DND-41 (cell line): Measurements from ENCODE around the gene SFSWAP.

Experiments
- ATAC-seq: fragments of 200-7000 bp; cut with Tn5 transposase; 3 replicates; pipeline ENCODE4 v1.9.1; 2021; ENCODE audit warnings: low read depth; ENCODE audit not compliant: insufficient read depth
- DNase-seq: peaks from one replicate; pipeline ENCODE4 v3.0.0-alpha.2; 2020
- H2AFZ ChIP-seq: 2 replicates; pipeline ENCODE4 v1.6.0; 2012; ENCODE audit warnings: low read depth, low read length
- H3K27ac ChIP-seq: 2 replicates; pipeline ENCODE4 v1.5.1; 2012; ENCODE audit warnings: low read length, inconsistent platforms
- H3K27me3 ChIP-seq: fragments of 200-600 bp; sonication (generic); 2 replicates; pipeline ENCODE4 v1.6.0; 2012; ENCODE audit warnings: low read length, mild to moderate bottlenecking, inconsistent platforms; ENCODE audit not compliant: insufficient read depth, poor library complexity
- H3K36me3 ChIP-seq: 2 replicates; pipeline ENCODE4 v1.5.1; 2012; ENCODE audit warnings: low read length, inconsistent platforms; ENCODE audit not compliant: insufficient read depth
- H3K4me1 ChIP-seq: 2 replicates; pipeline ENCODE4 v1.5.1; 2012; ENCODE audit warnings: mild to moderate bottlenecking, low read length; ENCODE audit not compliant: insufficient read depth
- H3K4me2 ChIP-seq: 2 replicates; pipeline ENCODE4 v1.6.0; 2012; ENCODE audit warnings: mild to moderate bottlenecking, moderate library complexity, low read length, inconsistent platforms; ENCODE audit not compliant: insufficient read depth
- H3K4me3 ChIP-seq, 2 experiments: fragments of 200-600 bp in 1 of 2; shearing (Covaris generic) in 1 of 2; 2 replicates each; pipeline ENCODE4 v1.5.1; 2012 to 2016; ENCODE audit warnings: inconsistent platforms in 2 of 2, low read length in 2 of 2, mild to moderate bottlenecking in 2 of 2, low read depth in 1 of 2, moderate library complexity in 1 of 2
- H3K79me2 ChIP-seq: 2 replicates; pipeline ENCODE4 v1.6.0; 2012; ENCODE audit warnings: low read length, inconsistent platforms; ENCODE audit not compliant: insufficient read depth
- H3K9ac ChIP-seq: 2 replicates; pipeline ENCODE4 v1.6.0; 2012; ENCODE audit warnings: low read depth, mild to moderate bottlenecking, inconsistent platforms, low read length, moderate library complexity
- H3K9me3 ChIP-seq: 2 replicates; pipeline ENCODE4 v1.5.1; 2012; ENCODE audit warnings: low read length, moderate library complexity, mild to moderate bottlenecking, inconsistent platforms; ENCODE audit not compliant: insufficient read depth, severe bottlenecking
- H4K20me1 ChIP-seq: 2 replicates; pipeline ENCODE4 v1.6.0; 2012; ENCODE audit warnings: low read length; ENCODE audit not compliant: insufficient read depth
- EZH2 ChIP-seq: IDR thresholded peaks from 3 replicates; pipeline ENCODE4 v1.6.1; 2012; ENCODE audit warnings: borderline replicate concordance, low read depth, mild to moderate bottlenecking, moderate library complexity, low read length, inconsistent platforms; ENCODE audit not compliant: severe bottlenecking
- TF ChIP-seq, protein P1 (sequence below): IDR thresholded peaks from 2 replicates; pipeline ENCODE4 v1.5.1; 2012; ENCODE audit warnings: borderline replicate concordance, low read length, moderate library complexity, mild to moderate bottlenecking; ENCODE audit not compliant: poor library complexity, severe bottlenecking; ENCODE audit errors: extremely low read depth

Gene SFSWAP

DNA sequence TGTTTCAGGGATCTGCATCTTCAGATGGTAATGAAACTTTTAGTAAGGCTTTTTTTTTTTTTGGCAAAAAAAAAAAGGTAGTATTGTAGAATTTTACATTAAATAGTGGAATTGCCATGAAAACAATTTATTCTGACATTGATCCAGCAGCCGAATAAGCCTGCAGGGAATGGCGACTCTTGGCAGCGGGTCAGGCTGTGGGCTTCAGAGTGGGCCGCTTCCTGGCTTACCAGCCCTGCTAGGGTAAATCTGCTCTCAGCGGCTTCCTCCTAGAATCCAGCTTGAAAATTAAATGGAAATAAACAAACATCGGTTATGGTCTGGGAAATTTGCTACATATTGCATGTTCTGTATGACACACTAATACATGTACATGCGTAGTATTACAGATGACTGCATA lies 34.8 kb downstream of the SFSWAP start:
- Histone ChIP-seq H3K36me3 (peaks cover 92% of the 10 kb centered on the region), H3K4me2 (no peak overlapping the region), H3K9me3 (peaks cover 27% of the 10 kb centered on the region), H3K9ac (no peak overlapping the region), H3K79me2 (peaks cover 19% of the 10 kb centered on the region), H3K4me1 (no peaks in the 10 kb centered on the region), H3K27me3 (no peaks in the 10 kb centered on the region), H3K27ac (no peak overlapping the region), H4K20me1 (peaks cover 21% of the 10 kb centered on the region), H3K4me3 (no peak overlapping the region), H2AFZ (no peak overlapping the region)
- ATAC-seq: no peak
- no peak for TF ChIP-seq EZH2
- TF ChIP-seq, protein P1, sequence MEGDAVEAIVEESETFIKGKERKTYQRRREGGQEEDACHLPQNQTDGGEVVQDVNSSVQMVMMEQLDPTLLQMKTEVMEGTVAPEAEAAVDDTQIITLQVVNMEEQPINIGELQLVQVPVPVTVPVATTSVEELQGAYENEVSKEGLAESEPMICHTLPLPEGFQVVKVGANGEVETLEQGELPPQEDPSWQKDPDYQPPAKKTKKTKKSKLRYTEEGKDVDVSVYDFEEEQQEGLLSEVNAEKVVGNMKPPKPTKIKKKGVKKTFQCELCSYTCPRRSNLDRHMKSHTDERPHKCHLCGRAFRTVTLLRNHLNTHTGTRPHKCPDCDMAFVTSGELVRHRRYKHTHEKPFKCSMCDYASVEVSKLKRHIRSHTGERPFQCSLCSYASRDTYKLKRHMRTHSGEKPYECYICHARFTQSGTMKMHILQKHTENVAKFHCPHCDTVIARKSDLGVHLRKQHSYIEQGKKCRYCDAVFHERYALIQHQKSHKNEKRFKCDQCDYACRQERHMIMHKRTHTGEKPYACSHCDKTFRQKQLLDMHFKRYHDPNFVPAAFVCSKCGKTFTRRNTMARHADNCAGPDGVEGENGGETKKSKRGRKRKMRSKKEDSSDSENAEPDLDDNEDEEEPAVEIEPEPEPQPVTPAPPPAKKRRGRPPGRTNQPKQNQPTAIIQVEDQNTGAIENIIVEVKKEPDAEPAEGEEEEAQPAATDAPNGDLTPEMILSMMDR: no peak
- no peak for DNase-seq

- Histone ChIP-seq H3K4me2 (no peak overlapping the region), H3K9me3 (peaks cover 18% of the 10 kb centered on the region), H3K79me2 (peaks cover 30% of the 10 kb centered on the region; the same call in 1 of the 2 replicates), H2AFZ (no peak overlapping the region), H3K27ac (no peak overlapping the region), H3K4me1 (no peaks in the 10 kb centered on the region), H3K27me3 (no peaks in the 10 kb centered on the region), H3K9ac (no peak overlapping the region), H3K36me3 (peaks cover 92% of the 10 kb centered on the region), H3K4me3 (no peak overlapping the region), H4K20me1 (peaks cover 31% of the 10 kb centered on the region)
- DNase-seq (no peak), ATAC-seq (no peak)
- TF ChIP-seq, protein P1: no peak
- TF ChIP-seq EZH2: no peak
Measured at GRCh38 chr12:131747276-131748177, 36.6 kb downstream of the SFSWAP start.

DNA sequence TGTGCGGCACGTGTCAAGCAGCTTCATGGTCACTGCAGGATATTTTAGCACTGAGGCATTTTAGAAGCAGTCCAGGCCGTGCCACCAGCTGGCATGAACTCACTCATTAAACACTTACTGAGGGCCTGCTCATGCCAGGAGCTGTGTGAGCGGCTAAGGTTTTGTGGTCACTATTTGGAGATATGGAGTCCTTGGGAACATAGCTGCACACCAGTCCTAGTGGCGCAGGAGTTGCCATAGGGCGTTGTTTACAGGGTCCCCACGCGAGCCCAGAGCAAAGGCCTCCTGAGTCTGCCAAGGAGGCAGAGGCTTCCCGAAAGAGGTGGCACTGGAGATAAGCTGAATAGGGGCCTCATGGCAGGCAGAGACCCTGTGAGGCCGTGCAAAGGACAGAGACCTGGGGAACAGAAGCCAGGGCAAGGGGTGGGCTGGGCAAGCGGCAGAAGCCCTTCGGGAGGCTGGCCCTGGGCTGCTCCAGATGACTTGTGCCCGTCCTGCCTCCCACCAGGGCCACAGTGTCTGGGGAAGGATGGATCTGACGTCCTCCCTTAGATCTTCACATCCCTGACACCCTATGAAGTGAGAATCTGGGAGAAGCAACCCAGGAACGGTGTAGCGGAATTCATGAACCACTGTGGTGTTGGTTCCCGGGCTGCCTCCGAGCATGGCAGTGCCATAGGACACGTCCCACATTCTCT lies 38.9 kb downstream of the SFSWAP start:
- Histone ChIP-seq H3K27ac (no peak overlapping the region), H3K9me3 (no peaks in the 10 kb centered on the region), H3K36me3 (peaks cover 91% of the 10 kb centered on the region), H2AFZ (no peak overlapping the region), H3K4me2 (no peak overlapping the region), H4K20me1 (peaks cover 43% of the 10 kb centered on the region), H3K4me1 (no peaks in the 10 kb centered on the region), H3K79me2 (peaks cover 30% of the 10 kb centered on the region; the same call in 1 of the 2 replicates), H3K27me3 (no peaks in the 10 kb centered on the region), H3K9ac (no peak overlapping the region), H3K4me3 (no peak overlapping the region)
- DNase-seq (no peak), ATAC-seq (no peak)
- no peak for TF ChIP-seq EZH2
- TF ChIP-seq, protein P1: no peak
